ENCODE measurements around the gene MXI1.

The MXI1 gene

GRCh38 chr10:110203500-110204455 lies 3.6 kb upstream of the MXI1 start:
- TF ChIP-seq, protein P1, sequence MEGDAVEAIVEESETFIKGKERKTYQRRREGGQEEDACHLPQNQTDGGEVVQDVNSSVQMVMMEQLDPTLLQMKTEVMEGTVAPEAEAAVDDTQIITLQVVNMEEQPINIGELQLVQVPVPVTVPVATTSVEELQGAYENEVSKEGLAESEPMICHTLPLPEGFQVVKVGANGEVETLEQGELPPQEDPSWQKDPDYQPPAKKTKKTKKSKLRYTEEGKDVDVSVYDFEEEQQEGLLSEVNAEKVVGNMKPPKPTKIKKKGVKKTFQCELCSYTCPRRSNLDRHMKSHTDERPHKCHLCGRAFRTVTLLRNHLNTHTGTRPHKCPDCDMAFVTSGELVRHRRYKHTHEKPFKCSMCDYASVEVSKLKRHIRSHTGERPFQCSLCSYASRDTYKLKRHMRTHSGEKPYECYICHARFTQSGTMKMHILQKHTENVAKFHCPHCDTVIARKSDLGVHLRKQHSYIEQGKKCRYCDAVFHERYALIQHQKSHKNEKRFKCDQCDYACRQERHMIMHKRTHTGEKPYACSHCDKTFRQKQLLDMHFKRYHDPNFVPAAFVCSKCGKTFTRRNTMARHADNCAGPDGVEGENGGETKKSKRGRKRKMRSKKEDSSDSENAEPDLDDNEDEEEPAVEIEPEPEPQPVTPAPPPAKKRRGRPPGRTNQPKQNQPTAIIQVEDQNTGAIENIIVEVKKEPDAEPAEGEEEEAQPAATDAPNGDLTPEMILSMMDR (IDR thresholded peaks at IDR 0.05; ENCODE audit: low read depth, low read length), result no peak
- no peak for DNase-seq (ENCODE audit: extremely low read depth, low read depth)

GRCh38 chr10:110205051-110205675 lies 2.2 kb upstream of the MXI1 start:
- TF ChIP-seq, protein P1 (IDR thresholded peaks at IDR 0.05; ENCODE audit: low read depth, low read length), result no peak
- no peak for DNase-seq (ENCODE audit: extremely low read depth, low read depth)

GRCh38 chr10:110207805-110208613 lies 604 bp downstream of the MXI1 start:
- TF ChIP-seq, protein P1 (IDR thresholded peaks at IDR 0.05; ENCODE audit: low read depth, low read length), result no peak

DNA sequence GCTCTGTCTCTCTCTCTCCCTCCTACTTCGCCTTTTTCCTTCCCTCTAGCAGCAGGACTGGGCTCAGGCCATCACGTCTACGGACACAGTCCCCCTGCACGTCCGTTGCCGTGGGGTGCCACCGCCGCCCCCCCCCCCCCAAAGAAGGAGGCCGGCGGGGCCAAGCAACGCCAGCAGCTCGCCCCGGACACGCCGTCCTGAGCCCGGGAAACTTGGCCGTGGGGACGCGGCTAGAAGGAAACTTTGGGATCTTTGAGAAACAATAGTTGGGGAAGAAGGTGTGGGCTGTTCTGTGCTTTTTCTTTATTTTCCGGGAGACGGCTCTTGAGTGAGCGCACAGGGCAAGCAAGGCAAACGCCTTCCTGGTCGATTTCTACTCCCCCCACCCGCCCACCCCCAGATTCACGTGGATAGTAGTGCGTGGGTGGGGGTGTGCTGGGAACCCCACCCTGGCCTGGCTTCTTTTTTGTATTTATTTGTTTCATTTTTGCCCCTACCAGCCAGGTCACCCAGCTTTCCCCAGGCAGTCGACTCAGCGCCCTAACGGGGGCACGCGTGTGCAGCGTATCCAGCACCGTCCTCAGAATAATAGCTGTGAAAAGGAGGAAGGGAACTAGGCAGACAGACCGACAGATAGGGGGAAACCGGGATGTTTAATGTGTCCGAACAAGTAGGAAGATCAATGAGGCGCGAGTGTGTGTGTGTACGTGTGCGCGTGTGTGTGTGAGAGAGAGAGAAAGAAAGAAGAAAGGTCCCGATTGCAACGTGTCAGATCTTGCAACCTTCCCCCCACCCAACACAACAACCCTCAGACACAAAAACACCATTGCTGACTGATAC lies 1.4 kb downstream of the MXI1 start:
- no peak for DNase-seq (ENCODE audit: extremely low read depth, low read depth)
- TF ChIP-seq, protein P1 (IDR thresholded peaks at IDR 0.05; ENCODE audit: low read depth, low read length), result peak; percentile 32

More at GRCh38 chr10:110207805-110208613, 604 bp downstream of the MXI1 start:
- no peak for DNase-seq (ENCODE audit: extremely low read depth, low read depth)

- TF ChIP-seq, protein P1 (IDR thresholded peaks at IDR 0.05; ENCODE audit: low read depth, low read length), result no peak
- DNase-seq (ENCODE audit: extremely low read depth, low read depth), result no peak
Observed at GRCh38 chr10:110209454-110209925, 2.1 kb downstream of the MXI1 start.

DNA sequence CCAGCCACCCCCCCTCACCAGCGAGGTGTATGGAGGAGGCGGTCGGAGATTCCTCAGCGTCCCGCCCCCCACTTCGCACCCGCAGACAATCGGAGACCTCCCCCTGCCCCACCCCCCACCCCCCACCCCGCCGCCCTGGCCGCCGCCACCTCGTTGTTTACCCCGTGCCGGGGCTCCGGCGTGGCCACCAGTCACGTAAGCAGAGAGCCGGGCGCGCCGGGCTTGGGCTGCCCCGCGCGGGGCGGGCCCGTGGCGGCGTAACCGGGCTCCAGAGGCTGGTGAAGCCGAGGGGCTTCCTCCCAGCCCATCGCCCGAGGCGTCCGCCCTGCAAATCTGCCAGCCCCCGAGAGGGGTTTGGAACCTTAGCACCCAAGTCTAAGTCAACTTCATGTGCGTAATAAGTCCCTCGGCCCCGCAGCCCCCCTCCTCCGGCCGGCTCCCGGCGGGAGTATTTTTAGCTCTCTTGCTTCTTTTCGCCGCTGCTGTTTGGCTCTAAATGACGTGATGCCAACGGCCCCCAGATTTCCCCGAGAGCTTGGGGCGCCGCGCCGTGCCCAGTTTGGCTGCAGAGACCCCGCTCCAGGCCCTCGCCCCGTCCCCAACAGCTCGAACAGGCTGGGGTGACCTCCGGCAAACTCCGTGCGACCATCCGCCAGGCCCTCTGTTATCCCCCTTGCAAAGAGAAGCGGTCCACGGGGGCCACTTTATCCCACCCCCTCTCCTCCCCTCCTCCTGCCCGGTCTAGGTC lies 2.7 kb downstream of the MXI1 start:
- no peak for DNase-seq (ENCODE audit: extremely low read depth, low read depth)
- TF ChIP-seq, protein P1 (IDR thresholded peaks at IDR 0.05; ENCODE audit: low read depth, low read length), result no peak

Data from AG09319 (cell line).